Suprapubic skin (tissue), 4 donors: ENCODE measurements around the gene CASR.

ENCODE experiments used
- EP300 ChIP-seq: sonication (generic); formaldehyde crosslinking; IDR thresholded peaks from one replicate; pipeline ENCODE4 v1.6.1; 2017; ENCODE audit warnings: antibody characterized with exemption
- POLR2A ChIP-seq, 2 donors: fragments of 450-650 bp; IDR thresholded peaks; one replicate each; pipeline ENCODE4 v1.6.1; 2017; ENCODE audit warnings: antibody characterized with exemption in 2 of 2, mild to moderate bottlenecking in 2 of 2, moderate library complexity in 2 of 2
- POLR2AphosphoS5 ChIP-seq, 3 donors: sonication (generic); formaldehyde crosslinking; IDR thresholded peaks; one replicate each; pipeline ENCODE4 v1.6.1; 2017; ENCODE audit warnings: antibody characterized with exemption in 3 of 3
- TF ChIP-seq, protein P1 (sequence below), 2 donors: fragments of 200-600 bp in 1 of 2; fragments of 450-650 bp in 1 of 2; sonication (generic) in 1 of 2; IDR thresholded peaks; one replicate each; pipeline ENCODE4 v1.5.1; 2016 to 2019; ENCODE audit warnings: antibody characterized with exemption in 2 of 2, mild to moderate bottlenecking in 1 of 2, moderate library complexity in 1 of 2

DNA sequence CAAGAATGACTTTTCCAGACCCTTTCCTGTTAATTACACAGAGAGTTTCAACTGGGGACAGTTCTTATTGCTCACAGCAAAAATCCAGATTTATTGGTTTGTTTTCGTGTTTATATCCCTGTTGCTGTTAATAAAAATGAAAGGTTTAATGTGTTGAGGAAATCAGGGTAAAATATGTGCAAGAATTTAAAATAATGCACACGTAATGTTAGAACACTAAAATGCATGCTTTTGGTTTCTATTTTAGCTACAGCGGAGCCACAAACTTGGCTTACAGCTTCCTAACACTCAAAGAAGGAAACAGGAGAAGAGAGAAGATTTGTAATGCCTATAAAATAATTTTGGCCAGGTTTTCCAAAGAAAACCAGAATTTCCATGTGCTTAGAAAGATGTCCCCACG is 62.7 kb downstream of the CASR start:
- no peak for TF ChIP-seq EP300
- TF ChIP-seq, protein P1, sequence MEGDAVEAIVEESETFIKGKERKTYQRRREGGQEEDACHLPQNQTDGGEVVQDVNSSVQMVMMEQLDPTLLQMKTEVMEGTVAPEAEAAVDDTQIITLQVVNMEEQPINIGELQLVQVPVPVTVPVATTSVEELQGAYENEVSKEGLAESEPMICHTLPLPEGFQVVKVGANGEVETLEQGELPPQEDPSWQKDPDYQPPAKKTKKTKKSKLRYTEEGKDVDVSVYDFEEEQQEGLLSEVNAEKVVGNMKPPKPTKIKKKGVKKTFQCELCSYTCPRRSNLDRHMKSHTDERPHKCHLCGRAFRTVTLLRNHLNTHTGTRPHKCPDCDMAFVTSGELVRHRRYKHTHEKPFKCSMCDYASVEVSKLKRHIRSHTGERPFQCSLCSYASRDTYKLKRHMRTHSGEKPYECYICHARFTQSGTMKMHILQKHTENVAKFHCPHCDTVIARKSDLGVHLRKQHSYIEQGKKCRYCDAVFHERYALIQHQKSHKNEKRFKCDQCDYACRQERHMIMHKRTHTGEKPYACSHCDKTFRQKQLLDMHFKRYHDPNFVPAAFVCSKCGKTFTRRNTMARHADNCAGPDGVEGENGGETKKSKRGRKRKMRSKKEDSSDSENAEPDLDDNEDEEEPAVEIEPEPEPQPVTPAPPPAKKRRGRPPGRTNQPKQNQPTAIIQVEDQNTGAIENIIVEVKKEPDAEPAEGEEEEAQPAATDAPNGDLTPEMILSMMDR (IDR thresholded peaks at IDR 0.05) = no peak
- TF ChIP-seq POLR2A (IDR thresholded peaks at IDR 0.05) = no peak
- no peak for TF ChIP-seq POLR2AphosphoS5 (IDR thresholded peaks at IDR 0.05)
